Fibroblast of upper back skin (primary cell): ENCODE data around the gene CREG1.
"Not testable (repeated sequence)": the region's sequence is repeated elsewhere in the genome, so short reads cannot be mapped to it uniquely, and the experiment has no call there.

ENCODE experiments used
- DNase-seq: peaks from one replicate; pipeline ENCODE4 v3.0.0-alpha.2; 2013

CREG1 gene

GRCh38 chr1:167553136-167554027 lies at the start of gene CREG1:
Gene CREG1 (minus strand): TSS chr1:167553762.
- peak; percentile 88 for DNase-seq

GRCh38 chr1:167602840-167603239 lies 49.3 kb upstream of the CREG1 start:
- no peak for DNase-seq

DNA sequence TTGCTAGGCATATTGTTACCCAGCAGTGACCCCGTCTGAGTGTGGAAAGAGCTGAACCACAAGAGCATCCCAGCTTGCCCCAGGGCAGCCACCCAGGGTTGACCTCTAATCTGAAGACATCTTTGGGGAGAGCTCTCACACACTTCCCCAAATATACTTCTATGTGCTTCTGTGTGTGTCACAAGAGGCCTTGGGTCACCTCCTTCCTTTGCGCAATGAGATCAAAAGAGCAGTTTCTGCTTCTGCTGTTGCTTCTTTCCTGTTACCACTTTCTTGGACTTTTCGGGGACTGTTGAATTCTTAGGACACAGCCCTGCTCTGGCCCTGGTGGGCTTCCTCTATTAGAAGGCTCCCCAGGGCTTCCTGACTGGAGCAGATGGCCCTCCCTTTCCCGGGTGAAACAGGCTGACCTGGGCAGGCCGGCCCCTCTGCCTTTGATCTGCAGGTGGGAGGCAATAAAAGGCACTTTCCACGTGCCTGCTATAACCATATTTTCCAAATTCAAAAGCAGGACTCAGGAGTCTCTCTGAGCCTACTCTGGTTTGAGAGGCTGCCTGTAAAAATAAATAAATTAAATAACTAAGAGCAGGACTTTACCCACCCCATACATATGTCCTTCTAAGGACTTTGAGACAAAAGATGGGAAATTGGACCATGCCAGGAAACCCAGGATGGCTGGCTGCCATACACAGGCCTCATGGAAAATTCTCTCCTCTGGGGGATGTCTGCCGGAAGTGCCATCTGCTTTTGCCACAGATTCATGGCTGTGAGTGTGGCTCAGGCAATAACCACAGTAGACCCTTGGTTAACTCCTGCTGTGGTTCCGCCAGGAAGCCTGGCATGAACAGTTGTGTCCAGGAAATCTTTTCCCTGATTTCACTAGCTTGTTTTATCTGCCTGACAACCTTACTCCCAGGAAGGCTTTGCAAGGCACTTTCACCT lies 48.2 kb upstream of the CREG1 start:
- DNase-seq: peak; percentile 20

DNA sequence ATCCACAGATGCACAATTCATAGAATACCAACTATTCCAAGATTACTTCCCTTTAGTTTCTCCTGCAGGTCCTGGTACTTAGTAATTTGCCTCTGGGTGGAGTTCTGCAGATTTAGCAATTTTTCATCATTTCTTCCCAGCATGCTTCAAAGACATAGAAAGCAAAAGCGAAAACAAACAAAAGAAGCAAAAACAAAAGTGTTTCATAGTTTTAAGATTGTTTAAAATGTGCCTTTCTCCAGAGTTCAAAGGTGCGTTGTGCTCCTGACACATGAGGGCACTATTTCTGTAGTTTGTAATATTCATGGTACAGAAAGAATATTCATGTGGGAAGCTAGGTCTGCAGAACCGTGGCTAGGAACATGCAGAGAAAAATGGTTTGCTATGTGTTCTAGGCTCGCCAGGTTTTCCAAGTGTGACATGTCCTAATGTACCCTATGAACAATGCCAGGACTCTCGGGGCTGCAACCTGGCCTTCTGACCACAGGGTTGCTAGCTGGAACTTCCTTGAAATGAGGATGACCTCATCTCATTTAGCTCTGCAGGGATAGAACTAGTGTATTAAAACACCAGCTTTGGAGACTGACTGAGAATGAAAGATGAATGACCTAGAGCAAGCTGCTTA lies 46.5 kb upstream of the CREG1 start:
- DNase-seq: peak; percentile 45

- DNase-seq: no peak
These were observed 41.3 kb upstream of the CREG1 start for GRCh38 chr1:167594822-167595221.

GRCh38 chr1:167593860-167594259 lies 40.3 kb upstream of the CREG1 start:
- DNase-seq: no peak

DNA sequence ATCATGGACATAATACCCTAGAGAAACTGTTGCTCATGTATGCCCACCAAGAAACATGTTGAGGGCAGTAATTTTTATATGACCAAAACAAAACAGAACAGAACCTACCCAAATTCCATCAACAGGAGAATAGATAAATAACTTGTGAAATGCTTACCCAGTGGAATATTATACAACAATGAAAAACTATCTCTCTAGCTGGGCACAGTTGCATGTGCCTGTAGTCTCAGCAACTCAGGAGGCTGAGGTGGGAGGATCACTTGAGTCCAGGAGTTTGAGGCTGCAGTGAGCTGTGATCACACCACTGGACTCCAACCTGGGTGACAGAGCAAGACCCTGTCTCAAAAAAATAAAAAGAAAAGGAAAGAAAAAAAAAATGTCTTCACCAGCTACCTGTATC lies 38.9 kb upstream of the CREG1 start:
- no peak for DNase-seq

DNA sequence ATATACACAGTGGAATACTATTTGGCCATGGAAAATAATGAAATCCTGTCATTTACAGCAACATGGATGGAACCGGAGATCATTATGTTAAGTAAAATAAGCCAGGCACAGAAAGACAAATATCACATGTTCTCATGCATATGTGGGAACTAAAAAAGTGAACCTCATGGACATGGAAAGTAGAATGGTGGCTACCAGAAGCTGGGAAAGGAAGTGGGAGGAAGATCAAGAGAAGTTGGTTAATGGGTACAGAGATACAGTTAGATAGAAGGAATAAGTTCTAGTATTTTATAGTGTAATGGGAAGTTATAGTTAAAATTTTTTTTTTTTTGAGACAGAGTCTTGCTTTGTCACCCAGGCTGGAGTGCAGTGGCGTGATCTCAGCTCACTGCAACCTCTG lies 34.8 kb upstream of the CREG1 start:
- DNase-seq: no peak

- DNase-seq: no peak
These were observed 34.3 kb upstream of the CREG1 start for GRCh38 chr1:167587872-167588271.

GRCh38 chr1:167587342-167587741 lies 33.8 kb upstream of the CREG1 start:
- DNase-seq: no peak

- DNase-seq: no peak
These were observed 31.0 kb upstream of the CREG1 start for GRCh38 chr1:167584581-167584980.

DNA sequence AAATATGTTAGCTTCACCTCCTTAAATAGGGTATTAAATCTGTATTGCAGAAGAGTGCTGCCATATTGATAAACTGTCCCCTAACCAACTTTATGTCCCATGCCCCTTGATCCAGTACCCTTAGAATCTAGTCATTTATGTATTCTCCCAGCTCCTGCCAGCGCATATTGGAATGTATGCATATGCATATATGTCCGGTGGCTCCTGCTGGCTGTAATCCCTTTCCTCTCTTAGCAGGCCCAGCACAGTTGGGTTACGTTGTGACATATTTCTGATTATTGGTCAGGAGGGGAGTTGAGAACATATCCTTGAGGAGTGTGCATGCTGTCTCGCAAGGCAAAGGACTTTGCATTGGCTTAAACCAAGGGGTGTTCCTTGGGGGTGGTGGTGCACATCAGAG lies 29.2 kb upstream of the CREG1 start:
- DNase-seq: no peak

- DNase-seq: no peak
These were observed 28.5 kb upstream of the CREG1 start for GRCh38 chr1:167582064-167582463.

- no peak for DNase-seq
These were observed 26.4 kb upstream of the CREG1 start for GRCh38 chr1:167579986-167580385.

DNA sequence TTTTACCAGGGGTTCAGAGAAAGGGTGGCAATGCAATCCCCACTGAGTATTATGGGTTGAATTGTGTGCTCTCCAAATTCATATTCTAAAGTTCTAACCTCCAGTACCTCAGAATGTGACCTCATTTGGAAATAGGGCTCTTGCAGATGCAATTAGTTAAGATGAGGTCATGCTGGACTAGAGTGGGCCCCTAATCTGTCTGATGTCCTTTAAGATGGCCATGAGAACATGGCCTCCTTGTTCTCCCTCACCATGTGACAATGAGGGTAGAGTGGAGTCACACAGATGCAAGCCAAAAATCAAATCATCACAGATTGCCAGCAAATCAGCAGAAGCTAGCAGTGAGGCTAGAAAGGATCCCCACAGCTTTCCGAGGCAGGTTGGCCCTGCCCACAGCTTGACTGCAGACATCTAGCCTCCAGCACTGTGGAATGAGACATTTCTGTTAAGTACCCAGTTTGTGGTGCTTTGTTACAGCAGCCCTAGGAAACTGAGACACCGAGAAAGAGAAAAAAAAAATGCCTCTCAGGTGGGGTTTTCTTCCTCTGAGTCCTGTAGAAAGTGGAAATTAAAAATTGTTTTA lies 25.5 kb upstream of the CREG1 start:
- no peak for DNase-seq

GRCh38 chr1:167575649-167576048 lies 22.1 kb upstream of the CREG1 start:
- DNase-seq: no peak

DNA sequence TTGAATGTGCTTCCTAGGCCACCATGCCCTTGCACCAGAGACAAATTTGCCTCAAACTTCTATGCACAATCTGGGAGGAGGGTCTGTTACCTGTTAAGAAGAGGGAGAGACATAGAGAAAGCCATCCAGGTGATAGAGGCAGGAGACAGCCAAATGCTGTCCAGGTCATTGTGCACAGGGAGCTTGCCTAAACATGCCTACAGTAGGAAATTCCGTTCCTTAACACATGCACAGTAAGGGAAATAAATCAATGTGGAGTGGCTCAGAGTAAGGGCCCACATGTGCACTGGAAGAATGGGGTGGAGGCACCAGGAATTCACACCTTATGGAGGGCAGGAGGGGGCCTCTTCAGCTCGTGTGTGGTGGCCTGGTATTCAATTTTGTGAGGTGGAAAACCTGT lies 19.5 kb upstream of the CREG1 start:
- no peak for DNase-seq

DNA sequence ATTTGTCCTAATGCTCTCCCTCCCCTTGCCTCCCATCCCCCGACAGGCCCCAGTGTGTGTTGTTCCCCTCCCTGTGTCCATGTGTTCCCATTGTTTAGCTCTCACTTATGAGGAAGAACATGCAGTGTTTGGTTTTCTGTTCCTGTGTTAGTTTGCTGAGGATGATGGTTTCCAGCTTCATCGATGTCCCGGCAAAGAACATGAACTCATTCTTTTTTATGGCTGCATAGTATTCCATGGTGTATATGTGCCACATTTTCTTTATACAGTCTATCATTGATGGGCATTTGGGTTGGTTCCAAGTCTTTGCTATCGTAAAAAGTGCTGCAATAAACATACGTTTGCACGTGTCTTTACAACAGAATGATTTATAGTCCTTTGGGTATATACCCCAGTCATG lies 17.1 kb upstream of the CREG1 start:
- DNase-seq: not testable (repeated sequence)

DNA sequence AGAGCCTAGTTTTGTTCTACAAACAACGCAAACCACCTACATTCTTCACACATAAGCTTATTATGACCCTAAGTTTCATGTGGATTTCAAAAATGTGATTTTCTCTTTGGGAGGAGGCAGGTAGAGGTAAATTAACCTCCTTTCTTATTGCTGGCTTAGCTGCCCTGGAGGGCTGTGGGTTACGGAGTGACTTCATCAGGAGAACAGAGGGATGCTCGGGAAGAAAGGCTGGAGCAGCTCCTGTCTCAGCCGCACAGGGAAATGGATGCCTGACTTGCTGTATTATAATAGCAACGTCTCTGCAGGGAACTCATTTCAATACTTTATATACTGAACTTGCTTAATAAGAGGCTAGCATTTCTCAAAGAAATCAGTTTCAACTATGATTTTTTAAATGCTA lies 14.1 kb upstream of the CREG1 start:
- no peak for DNase-seq

DNA sequence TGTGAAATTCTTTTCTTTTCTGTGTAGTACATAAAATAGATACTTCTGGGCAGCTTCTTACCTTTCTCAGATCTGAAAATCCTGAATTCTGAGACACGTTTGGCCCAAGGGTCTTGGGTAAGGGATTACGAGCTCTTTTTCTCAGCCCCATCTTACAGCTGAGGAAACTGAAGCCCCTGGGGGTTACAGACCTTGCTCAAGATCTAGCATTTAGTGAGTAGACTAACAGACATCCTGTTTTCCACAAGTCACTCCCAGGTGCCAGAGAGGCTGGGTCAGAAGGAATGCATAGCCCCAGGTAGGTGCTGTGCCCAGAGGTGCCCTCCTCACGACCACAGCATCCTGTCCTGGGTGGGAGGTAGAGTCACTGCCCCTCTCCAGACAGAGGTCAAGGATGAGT lies 13.2 kb upstream of the CREG1 start:
- DNase-seq: no peak

DNA sequence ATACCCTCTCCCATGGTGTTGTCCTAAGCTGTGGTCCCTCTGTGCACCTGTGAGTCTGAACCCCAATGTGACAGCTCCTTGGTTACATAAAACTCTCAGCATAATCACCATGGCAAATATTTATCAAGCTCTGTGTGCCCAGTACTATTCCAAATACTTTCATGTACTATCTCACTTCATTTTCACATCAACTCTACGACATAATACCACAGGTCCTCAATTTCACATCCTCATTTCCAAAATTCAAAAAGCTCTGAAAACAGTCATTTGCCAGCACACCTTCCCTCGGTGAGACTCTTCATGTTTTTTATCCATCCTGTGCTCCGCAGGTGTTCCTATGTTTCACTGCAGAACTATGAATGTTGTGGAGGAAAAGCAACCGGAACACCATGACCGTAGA lies 12.4 kb upstream of the CREG1 start:
- no peak for DNase-seq

- DNase-seq: peak; percentile 13
These were observed 11.2 kb upstream of the CREG1 start for GRCh38 chr1:167564612-167565270.
